HG03064 (cell line): Measurements from ENCODE around the gene RAB1B.

Experiments
- ATAC-seq: cut with Tn5 transposase; IDR thresholded peaks from one replicate; pipeline ENCODE4 v1.9.1; 2021; ENCODE audit warnings: low read depth; ENCODE audit not compliant: unreplicated experiment

RAB1B gene

GRCh38 chr11:66281776-66282467 lies 13.5 kb downstream of the RAB1B start:
- no peak for ATAC-seq

GRCh38 chr11:66282468-66283455 lies 14.3 kb downstream of the RAB1B start:
- peak; percentile 83 for ATAC-seq

- ATAC-seq = no peak
Observed at GRCh38 chr11:66283461-66284105, 15.1 kb downstream of the RAB1B start.

- ATAC-seq = no peak
Observed at GRCh38 chr11:66284526-66285078, 16.2 kb downstream of the RAB1B start.

GRCh38 chr11:66285250-66285947 lies 17.0 kb downstream of the RAB1B start:
- no peak for ATAC-seq

GRCh38 chr11:66286699-66287098 lies 18.3 kb downstream of the RAB1B start:
- ATAC-seq = no peak

- ATAC-seq = no peak
Observed at GRCh38 chr11:66287211-66287888, 18.9 kb downstream of the RAB1B start.

- no peak for ATAC-seq
Observed at GRCh38 chr11:66287889-66288670, 19.6 kb downstream of the RAB1B start.

- peak; percentile 81 for ATAC-seq
Observed at GRCh38 chr11:66288671-66289547, 20.5 kb downstream of the RAB1B start, which contains the start of gene YIF1A. Gene YIF1A (minus strand): TSS chr11:66289143. CDS start chr11:66288985, 158 bp downstream.

- peak; percentile 33 for ATAC-seq
Observed at GRCh38 chr11:66289548-66290329, 21.3 kb downstream of the RAB1B start.

- no peak for ATAC-seq
Observed at GRCh38 chr11:66290330-66290621, 21.8 kb downstream of the RAB1B start.

GRCh38 chr11:66291303-66291705 lies 22.9 kb downstream of the RAB1B start:
- ATAC-seq = no peak

GRCh38 chr11:66291706-66292542 lies 23.5 kb downstream of the RAB1B start, which contains the start of gene TMEM151A:
Gene TMEM151A (plus strand): TSS chr11:66291894. CDS start chr11:66292014, 120 bp downstream.
- no peak for ATAC-seq

GRCh38 chr11:66292543-66293332 lies 24.3 kb downstream of the RAB1B start:
- ATAC-seq = no peak

- no peak for ATAC-seq
Observed at GRCh38 chr11:66293352-66293751, 24.9 kb downstream of the RAB1B start.
